Osteoblast (primary cell): ENCODE data around the gene ACOT7. TPM values are rescaled to one million over a fixed set of nuclear protein-coding genes. Genes with fewer than 3 reads are reported as not detected.

ENCODE experiments used
- DNase-seq: peaks from one replicate; pipeline ENCODE4 v3.0.0; 2011; ENCODE audit warnings: low spot score, mixed read lengths; ENCODE audit not compliant: insufficient read length; ENCODE audit errors: missing footprints
- H2AFZ ChIP-seq: 2 replicates; pipeline ENCODE4 v1.6.0; 2011; ENCODE audit warnings: mild to moderate bottlenecking, low read length
- H3K27ac ChIP-seq: 2 replicates; pipeline ENCODE4 v1.5.1; 2011; ENCODE audit warnings: mild to moderate bottlenecking, low read depth, low read length, moderate library complexity
- H3K27me3 ChIP-seq: 2 replicates; pipeline ENCODE4 v1.6.0; 2012; ENCODE audit warnings: mild to moderate bottlenecking, control low read depth, inconsistent platforms, low read length, moderate library complexity; ENCODE audit not compliant: insufficient read depth
- H3K36me3 ChIP-seq: 2 replicates; pipeline ENCODE4 v1.5.1; 2011; ENCODE audit warnings: mild to moderate bottlenecking, low read length, control low read depth, moderate library complexity; ENCODE audit not compliant: insufficient read depth
- H3K4me1 ChIP-seq: 2 replicates; pipeline ENCODE4 v1.5.1; 2011; ENCODE audit warnings: mild to moderate bottlenecking, low read length, control low read depth, moderate library complexity; ENCODE audit not compliant: insufficient read depth
- H3K4me2 ChIP-seq: 2 replicates; pipeline ENCODE4 v1.6.0; 2011; ENCODE audit warnings: mild to moderate bottlenecking, low read length; ENCODE audit not compliant: insufficient read depth
- H3K4me3 ChIP-seq: fragments of 200-600 bp; sonication (generic); 3 replicates; pipeline ENCODE4 v1.5.1; 2012; ENCODE audit warnings: mild to moderate bottlenecking, low read length, inconsistent platforms; ENCODE audit not compliant: insufficient read depth
- H3K79me2 ChIP-seq: 2 replicates; pipeline ENCODE4 v1.6.0; 2012; ENCODE audit warnings: mild to moderate bottlenecking, low read length, control low read depth, inconsistent platforms; ENCODE audit not compliant: insufficient read depth
- H3K9me3 ChIP-seq: 2 replicates; pipeline ENCODE4 v1.5.1; 2011; ENCODE audit warnings: low read depth, low read length, control low read depth
- H4K20me1 ChIP-seq: 2 replicates; pipeline ENCODE4 v1.6.0; 2012; ENCODE audit warnings: mild to moderate bottlenecking, low read length, control low read depth; ENCODE audit not compliant: insufficient read depth
- total RNA-seq: library from RNA; depleted of rRNA; stranded (reverse); fragments of >200 nt; gene quantifications from 2 replicates; pipeline ENCODE4 v1.2.3, GENCODE V29; 2012
- TF ChIP-seq, protein P1 (sequence below): IDR thresholded peaks from 2 replicates; pipeline ENCODE4 v1.5.1; 2011; ENCODE audit warnings: mild to moderate bottlenecking, low read depth, low read length, moderate library complexity; ENCODE audit errors: extremely low read depth

The ACOT7 gene
- total RNA-seq, 1 donor = 10.9 TPM

DNA sequence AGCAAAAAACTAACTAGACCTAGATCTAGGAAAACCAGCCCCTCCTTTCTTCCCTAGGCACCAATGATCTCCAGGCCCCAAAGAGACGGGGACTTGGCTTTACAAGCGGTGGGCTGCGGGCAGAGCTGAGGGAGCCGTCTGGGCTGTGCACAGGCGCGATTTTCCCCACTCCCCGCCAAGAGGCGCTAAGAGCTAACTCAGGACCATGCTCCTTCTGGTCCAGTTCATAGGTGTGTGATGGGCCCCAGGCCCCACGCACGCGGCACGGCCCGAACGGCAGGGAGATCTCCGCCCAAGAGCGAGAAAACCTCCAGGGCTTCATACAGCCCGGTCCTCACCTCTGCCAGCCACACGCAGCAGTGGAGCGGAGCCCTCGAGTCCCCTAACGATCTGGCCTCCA is 125.2 kb downstream of the ACOT7 start:
- no peaks in the 10 kb centered on the region for H3K27me3 ChIP-seq
- no peaks in the 10 kb centered on the region for H3K36me3 ChIP-seq
- H3K4me3 ChIP-seq = no peak overlapping the region
- H2AFZ ChIP-seq = no peak overlapping the region
- TF ChIP-seq, protein P1, sequence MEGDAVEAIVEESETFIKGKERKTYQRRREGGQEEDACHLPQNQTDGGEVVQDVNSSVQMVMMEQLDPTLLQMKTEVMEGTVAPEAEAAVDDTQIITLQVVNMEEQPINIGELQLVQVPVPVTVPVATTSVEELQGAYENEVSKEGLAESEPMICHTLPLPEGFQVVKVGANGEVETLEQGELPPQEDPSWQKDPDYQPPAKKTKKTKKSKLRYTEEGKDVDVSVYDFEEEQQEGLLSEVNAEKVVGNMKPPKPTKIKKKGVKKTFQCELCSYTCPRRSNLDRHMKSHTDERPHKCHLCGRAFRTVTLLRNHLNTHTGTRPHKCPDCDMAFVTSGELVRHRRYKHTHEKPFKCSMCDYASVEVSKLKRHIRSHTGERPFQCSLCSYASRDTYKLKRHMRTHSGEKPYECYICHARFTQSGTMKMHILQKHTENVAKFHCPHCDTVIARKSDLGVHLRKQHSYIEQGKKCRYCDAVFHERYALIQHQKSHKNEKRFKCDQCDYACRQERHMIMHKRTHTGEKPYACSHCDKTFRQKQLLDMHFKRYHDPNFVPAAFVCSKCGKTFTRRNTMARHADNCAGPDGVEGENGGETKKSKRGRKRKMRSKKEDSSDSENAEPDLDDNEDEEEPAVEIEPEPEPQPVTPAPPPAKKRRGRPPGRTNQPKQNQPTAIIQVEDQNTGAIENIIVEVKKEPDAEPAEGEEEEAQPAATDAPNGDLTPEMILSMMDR = no peak
- no peak overlapping the region for H3K4me2 ChIP-seq
- H3K4me1 ChIP-seq = peaks cover 6% of the 10 kb centered on the region
- H3K27ac ChIP-seq = no peak overlapping the region
- H4K20me1 ChIP-seq = peaks cover 6% of the 10 kb centered on the region
- no peaks in the 10 kb centered on the region for H3K79me2 ChIP-seq
- DNase-seq = no peak
- no peaks in the 10 kb centered on the region for H3K9me3 ChIP-seq

DNA sequence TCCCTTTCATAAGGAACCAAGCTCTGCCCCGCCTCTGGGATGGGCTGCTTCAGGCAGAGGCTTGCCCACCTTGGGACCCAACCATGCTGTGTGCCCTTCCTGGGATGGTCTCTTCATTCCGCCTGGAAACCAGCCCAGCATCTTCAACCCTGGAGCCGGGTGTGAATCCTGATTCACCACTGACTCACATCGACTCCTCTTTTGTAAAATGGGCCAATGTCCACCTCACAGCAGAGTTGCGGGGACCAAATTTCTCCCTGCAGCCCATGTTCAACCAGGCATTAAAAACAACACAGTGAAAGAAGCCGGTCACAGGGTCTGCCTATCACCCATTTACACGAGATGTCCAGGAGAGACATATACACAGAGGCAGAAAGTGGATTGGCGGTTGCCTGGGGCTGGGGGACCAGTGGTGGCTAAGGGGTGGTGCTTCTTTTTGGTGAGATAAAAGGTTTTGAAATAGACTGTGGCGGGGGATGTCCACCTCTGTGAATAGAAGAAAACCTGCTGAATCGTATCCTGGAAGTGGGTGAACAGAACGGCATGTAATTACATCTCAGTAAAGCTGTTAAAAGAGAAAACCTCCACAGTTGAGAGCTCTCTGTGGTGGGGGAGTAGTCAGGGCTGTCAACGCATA is 125.8 kb downstream of the ACOT7 start:
- Histone ChIP-seq H3K9me3 (no peaks in the 10 kb centered on the region), H4K20me1 (peaks cover 1% of the 10 kb centered on the region), H3K4me3 (no peak overlapping the region), H3K4me2 (no peak overlapping the region), H3K27ac (no peak overlapping the region), H3K27me3 (no peaks in the 10 kb centered on the region), H2AFZ (no peak overlapping the region), H3K4me1 (peaks cover under 1% of the 10 kb centered on the region), H3K79me2 (no peaks in the 10 kb centered on the region), H3K36me3 (no peaks in the 10 kb centered on the region)
- no peak for DNase-seq
- TF ChIP-seq, protein P1 = no peak

DNA sequence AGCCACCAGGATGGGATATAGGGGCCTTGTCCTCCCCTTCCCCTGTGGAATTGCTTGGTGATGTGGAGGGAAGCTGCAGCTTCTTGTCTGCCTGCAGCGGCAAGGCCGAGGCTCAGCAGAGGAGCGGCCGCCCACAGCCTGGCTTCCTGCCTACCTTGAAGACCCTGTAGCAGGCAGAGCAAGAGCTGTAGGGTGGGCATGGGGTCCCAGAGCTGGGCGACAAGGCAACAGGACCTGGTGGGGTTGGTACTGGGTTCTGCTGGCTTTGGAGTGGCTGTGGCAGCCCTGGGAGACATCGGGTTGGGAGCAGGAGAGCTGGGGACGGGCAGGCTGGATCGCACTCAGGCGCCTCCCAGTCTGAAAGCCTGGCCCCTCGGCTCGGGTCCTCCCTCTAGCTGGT is 126.9 kb downstream of the ACOT7 start:
- Histone ChIP-seq H3K9me3 (no peaks in the 10 kb centered on the region), H3K27me3 (no peaks in the 10 kb centered on the region), H3K36me3 (no peaks in the 10 kb centered on the region), H3K4me1 (no peaks in the 10 kb centered on the region), H3K79me2 (no peaks in the 10 kb centered on the region), H4K20me1 (no peaks in the 10 kb centered on the region), H3K4me2 (no peak overlapping the region), H3K27ac (no peak overlapping the region), H2AFZ (no peak overlapping the region), H3K4me3 (no peak overlapping the region)
- DNase-seq = no peak
- TF ChIP-seq, protein P1 = no peak

DNA sequence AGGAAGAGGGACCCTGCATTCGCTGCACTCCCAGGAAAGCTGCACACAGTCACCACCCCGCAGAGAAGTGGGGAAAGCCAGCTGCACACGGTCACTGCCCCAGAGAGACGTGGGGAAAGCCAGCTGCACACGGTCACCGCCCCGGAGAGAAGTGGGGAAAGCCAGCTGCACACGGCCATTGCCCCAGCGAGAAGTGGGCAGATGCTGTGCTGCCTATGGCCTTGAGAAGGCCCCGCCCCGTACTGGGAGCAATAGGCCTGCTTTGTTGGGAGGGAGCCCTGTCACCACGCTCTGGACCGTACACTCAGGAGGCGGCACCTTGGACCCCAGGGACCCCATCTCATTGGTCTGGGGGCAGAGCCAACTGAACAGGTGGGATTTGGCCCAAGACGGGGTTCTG is 128.4 kb downstream of the ACOT7 start:
- H3K9me3 ChIP-seq = no peaks in the 10 kb centered on the region
- H3K4me2 ChIP-seq = no peak overlapping the region
- no peak overlapping the region for H2AFZ ChIP-seq
- no peak for DNase-seq
- H3K4me1 ChIP-seq = no peaks in the 10 kb centered on the region
- TF ChIP-seq, protein P1 = no peak
- H4K20me1 ChIP-seq = no peaks in the 10 kb centered on the region
- no peak overlapping the region for H3K27ac ChIP-seq
- no peaks in the 10 kb centered on the region for H3K27me3 ChIP-seq
- H3K79me2 ChIP-seq = no peaks in the 10 kb centered on the region
- H3K36me3 ChIP-seq = no peaks in the 10 kb centered on the region
- H3K4me3 ChIP-seq = no peak overlapping the region
